ENCODE measurements around the gene SYTL5.
"Not testable (repeated sequence)": the region's sequence is repeated elsewhere in the genome, so short reads cannot be mapped to it uniquely, and the experiment has no call there.

The SYTL5 gene

DNA sequence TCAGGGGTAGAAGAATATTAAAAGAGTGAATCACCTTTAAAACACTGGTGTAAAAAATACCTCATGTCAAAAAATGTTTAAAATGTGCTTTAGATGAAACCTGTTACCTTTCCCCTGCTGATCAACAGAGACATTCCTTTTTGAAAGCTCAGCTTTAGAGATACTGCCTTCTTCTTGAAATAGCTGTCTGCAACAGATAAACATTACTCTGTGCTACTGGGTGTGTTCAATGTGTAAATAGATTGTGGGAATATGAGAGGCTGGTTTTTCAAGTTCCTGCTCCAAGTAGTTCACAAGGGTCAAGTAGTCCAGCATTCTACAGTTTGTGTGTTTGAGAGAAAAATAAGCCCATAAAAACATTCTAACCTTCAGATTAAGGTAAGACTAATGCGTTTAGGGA, at the start of gene SYTL5:
Gene SYTL5, plus strand, starts transcription at position 263 of the 400 bp plus-strand sequence. CDS start 27,337 bp downstream, outside the sequence.
- DNase-seq (ENCODE audit: low spot score), result no peak

DNA sequence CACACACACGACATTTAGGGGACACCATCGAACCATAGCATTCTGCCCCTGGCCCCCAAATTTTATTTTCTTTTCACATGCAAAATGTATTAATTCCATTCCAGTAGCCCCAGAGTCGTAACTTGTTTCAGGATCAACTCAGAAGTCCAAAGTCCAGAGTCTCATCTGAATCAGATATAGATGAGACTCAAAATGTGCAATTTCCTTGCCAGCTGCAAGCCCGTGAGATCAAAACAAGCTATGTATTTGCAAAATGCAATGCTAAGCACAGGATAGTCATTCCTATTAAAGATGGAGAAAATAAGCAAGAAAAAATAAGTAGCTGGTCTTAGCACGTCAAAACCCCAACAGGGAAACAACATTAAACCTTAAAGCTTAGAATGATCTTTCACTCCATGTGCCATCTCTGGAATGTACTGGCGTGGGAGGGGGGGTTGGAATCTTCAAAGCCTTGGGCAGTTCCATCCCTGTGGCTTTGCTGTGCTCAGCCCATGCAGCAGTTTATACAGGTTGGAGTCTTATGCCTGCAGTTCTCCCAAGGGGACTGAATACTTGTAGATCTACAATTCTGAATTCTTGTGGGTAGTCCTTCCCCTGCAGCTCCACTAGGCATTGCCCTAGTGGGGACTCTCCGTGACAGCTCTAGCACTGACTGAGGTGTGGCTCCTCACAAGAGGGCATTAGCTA, 47.7 kb upstream of the SYTL5 start:
- DNase-seq (ENCODE audit: low spot score), result no peak

- no peak for DNase-seq (ENCODE audit: low spot score)
These were observed 46.9 kb upstream of the SYTL5 start for GRCh38 chrX:37959212-37960021.

GRCh38 chrX:37961118-37961517, 45.2 kb upstream of the SYTL5 start:
- DNase-seq (ENCODE audit: low spot score), result no peak

- no peak for DNase-seq (ENCODE audit: low spot score)
These were observed 38.6 kb upstream of the SYTL5 start for GRCh38 chrX:37967714-37968113.

DNA sequence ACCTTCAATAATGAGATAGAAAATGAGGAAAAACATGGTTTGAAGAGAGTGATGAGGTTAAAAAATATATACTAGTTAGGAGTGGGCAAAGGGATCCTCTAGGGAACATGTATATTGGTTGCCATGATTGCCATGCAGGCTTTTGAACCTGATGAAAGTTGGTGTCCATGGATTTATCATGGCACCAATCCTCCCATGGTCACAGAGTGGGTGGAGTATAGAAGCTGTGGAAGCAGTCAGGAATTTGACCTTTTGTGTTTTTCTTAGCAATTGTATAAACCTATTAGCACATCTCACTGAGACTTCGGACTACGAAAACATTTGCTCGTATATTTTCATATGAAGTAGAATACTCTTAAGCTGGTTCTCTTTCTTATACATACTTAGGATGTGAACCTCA, 30.9 kb upstream of the SYTL5 start:
- no peak for DNase-seq (ENCODE audit: low spot score)

GRCh38 chrX:37976153-37976552, 30.2 kb upstream of the SYTL5 start:
- DNase-seq (ENCODE audit: low spot score), result no peak

DNA sequence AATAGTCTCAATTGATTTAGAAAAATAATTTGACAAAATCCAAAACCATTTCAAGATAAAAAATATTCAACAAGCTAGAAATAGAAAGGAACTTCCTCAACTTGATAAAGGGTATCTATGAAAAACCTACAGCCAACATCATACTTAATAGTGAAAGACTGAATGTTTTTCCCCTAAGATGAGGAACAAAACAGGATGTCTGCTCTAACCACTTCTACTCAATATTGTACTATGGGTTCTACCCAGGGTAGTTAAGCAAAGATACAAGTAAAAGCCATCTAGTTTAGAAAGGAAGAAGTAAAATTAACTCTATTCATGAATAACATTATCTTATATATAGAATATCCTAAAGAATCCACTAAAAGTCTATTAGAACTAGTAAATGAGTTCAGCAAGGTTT, 21.5 kb upstream of the SYTL5 start:
- DNase-seq (ENCODE audit: low spot score), result no peak

- no peak for DNase-seq (ENCODE audit: low spot score)
These were observed 19.5 kb upstream of the SYTL5 start for GRCh38 chrX:37986893-37987292.

- DNase-seq (ENCODE audit: low spot score), result no peak
These were observed 17.0 kb upstream of the SYTL5 start for GRCh38 chrX:37989304-37989703.

DNA sequence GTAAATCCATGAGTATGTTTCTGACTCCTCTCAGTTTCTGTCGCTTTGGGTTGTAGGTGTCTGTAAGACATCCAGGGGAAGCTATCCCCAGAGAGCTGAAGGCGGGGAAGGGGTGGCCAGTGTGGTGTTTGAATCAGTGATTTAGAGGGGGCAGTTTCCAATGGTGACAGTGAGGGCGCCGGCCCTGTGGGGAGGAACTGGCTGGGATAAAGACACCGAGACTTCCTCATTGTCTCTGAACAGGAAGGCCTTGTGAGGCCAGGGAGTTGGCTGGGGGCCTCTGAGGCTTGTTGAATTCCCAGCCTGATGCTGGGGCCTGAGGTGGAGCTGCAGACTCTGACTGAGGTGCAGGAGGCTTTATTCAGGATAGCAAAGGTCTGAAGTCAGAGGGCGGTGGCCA, 15.1 kb upstream of the SYTL5 start:
- not testable (repeated sequence) for DNase-seq (ENCODE audit: low spot score)

DNA sequence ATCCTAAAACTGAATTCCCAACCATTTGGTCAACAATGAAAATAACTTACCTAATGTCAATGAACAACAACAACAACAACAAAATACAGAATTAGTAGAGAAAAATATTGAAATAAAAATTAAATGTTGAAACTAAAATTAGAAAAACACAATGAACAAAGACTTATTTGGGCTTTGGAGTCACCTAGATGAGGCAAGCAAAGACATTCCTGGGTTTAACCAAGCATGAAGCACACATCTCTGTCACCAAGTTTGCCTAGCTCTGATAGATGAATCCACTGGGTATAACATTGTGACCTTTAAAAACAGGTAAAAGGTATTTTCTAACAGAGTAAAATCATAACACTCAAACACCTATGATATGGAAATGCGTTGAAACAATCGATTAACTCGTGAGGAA, 13.2 kb upstream of the SYTL5 start:
- DNase-seq (ENCODE audit: low spot score), result no peak

- DNase-seq (ENCODE audit: low spot score), result peak; percentile 2
These were observed 12.3 kb upstream of the SYTL5 start for GRCh38 chrX:37993837-37994619.

DNA sequence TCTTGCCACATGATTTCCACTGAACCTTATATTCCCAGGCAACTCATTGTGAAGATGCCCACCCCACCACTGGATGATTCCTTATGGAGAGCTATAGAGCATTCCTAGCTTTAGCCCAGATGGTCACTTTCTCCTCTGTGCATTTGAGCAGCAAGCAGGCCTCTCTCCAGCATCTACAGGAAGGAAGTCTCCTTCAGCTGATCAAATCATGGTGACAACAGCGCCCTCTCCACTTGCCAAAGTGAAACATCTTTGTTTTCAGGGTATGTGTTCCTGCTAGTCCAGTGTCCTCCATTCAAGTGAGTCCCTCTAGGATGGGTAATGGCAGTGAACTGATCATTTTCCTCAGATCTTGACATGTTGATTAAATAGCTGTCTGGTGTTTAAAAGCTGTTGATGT, 10.9 kb upstream of the SYTL5 start:
- no peak for DNase-seq (ENCODE audit: low spot score)

DNA sequence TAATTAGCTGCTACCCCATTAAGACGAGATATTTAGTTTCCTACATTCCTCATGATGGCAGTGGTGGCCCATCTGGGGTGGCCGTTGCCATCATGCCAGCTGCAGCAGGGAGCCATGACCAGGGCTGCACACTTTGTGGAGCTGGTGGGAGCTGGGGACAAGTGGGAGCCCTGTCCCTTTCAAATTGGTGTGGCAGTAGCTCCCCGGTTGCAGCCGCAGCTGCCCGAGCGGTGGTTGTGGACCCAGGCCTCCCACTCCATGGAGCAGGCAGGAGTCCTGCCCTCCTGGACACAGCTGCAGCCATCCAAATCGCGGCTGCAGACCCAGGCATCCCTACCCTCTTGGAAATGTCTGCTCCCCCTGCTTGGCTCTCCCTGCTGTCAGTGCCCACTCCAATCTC, 9.3 kb upstream of the SYTL5 start:
- no peak for DNase-seq (ENCODE audit: low spot score)

- DNase-seq (ENCODE audit: low spot score), result no peak
These were observed 7.6 kb upstream of the SYTL5 start for GRCh38 chrX:37998586-37999262.

- no peak for DNase-seq (ENCODE audit: low spot score)
These were observed 5.6 kb upstream of the SYTL5 start for GRCh38 chrX:38000706-38001105.

GRCh38 chrX:38004046-38004445, 2.3 kb upstream of the SYTL5 start:
- no peak for DNase-seq (ENCODE audit: low spot score)

DNA sequence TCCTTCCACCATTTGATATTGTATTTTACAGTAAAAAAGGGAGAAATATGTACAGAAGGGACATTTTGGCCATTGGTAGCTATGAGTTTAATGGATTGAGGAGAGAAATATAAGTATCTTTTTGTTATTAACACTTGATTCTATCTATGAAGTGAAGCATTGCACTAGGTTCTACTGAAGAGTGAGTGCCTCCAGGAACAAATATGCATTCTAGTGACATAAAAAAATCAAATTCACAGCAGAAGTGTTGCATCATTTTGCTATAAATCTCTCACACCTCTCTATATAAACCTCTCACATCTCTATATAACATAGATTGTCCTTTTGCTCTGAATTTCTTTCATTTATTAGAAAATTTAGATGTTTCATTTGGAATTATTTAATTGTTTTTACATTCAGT, 425 bp downstream of the SYTL5 start:
- no peak for DNase-seq (ENCODE audit: low spot score)

DNA sequence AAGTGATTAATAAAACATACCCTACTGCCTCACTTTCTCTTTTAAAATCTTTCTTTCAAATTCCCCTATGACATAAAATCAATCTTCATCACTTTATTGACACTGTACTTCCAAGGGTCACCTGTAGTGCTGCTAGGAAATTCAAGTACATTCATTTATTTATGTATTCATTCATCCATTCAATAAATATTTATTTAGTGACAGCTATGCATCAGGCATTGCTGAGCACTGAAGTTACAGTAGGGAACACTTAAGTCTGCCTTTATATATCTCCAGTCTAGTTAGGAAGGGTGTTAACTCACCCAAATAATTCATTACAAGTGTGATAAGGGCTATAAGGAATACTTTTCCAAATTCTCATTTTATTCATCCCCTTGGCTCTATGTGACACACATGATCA, 2.3 kb downstream of the SYTL5 start:
- DNase-seq (ENCODE audit: low spot score), result no peak

- DNase-seq (ENCODE audit: low spot score), result no peak
These were observed 3.3 kb downstream of the SYTL5 start for GRCh38 chrX:38009641-38010040.

DNA sequence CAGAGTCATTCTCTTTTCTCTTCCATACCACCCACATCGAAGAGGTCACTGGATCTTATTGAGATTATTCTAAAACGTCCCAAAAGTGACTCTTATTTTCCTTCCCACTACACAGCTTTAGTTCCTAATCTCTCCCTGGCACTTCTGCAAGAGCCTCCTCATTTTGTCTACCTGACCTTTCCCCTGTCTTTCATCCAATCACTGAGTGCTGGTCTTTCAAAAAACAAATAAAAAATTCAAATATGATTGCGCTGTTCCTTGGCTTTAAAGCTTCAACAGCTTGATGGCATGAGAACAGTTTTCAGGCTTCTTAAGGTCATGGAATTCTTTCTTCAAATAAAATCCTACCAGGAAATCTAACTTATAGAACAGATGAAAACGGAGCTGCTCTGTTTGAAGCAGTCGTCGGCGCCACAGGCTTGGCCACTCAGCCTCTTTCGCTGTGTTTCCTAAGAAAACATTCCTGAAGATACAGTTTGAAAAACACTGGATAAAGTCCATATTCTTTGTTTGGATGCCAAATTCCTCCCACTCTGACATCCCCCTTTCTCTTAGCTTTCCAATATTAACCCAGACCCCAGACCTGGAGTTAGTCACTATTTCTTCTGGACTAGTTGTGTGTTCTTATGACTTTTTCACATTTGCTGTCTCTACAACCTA, 12.5 kb downstream of the SYTL5 start:
- DNase-seq (ENCODE audit: low spot score), result no peak
